ENCODE measurements around the gene BAZ2B.

BAZ2B gene

GRCh38 chr2:159614534-159615366, 1.6 kb downstream of the BAZ2B start:
- DNase-seq = peak; percentile 85

- DNase-seq = peak; percentile 75
Measured at GRCh38 chr2:159613651-159614285, 2.6 kb downstream of the BAZ2B start.

- DNase-seq = no peak
Measured at GRCh38 chr2:159613091-159613490, 3.3 kb downstream of the BAZ2B start.

DNA sequence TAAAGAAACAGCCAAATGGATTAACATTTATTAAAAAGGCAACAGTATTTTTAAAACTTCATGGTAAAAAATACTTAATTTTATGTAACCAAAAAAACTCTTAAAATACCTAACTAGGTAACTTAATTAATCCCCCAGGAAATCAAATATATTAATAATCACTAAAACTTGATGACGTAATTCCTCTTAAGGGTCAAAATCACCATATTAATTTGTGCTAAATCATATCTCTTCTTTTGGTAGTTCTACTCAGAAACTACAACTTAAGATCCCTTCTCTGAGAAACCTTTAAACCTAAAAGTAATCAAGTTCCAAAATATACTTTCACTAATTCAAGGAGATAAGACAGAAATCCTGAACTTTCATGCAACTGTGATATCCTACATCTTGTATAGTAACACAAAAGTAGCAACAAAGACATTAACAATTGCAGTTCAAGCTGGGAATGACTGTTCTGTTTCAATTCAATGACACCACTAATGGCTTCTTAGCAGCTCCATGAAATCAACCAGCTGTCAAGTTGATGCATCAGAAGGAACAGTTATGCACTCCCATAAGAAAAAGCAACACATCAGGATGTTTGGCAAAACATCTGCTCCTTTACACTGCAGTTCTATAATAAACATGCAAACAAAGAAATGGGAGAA, 4.0 kb downstream of the BAZ2B start:
- peak; percentile 60 for DNase-seq

DNA sequence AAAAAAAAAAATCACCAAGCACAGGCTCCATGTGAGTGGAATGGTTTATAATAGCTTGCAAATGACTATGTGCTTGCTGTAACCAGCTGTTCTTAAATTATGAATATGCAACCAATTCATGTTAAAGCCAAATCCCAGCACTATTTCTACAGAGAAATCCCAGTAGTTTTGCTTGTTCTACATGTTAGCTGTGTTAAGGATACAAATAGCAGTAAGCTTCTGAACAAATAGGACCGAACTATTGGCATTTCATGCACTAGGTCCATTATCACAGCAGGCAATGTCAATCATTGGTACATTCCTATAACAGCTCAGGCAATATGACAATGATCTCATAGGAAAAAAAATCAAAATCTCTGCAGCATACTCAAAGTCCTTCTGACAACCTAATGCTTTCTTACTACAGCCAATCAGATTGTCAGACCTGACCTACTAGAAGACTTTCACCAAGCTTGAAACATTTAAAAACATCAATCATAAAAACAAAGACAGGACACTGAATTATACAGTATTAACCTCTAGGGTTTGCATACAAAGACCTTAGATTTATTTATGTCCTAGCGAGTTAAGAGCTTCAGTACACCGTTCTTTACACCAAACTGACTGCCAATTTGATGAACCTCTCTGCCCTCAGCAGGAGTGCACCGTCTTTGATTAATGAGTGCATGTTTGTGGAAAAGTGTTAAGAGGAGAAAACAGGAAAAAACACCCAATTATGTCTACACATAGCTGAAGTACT, 6.4 kb downstream of the BAZ2B start:
- DNase-seq = no peak

GRCh38 chr2:159608723-159609308, 7.5 kb downstream of the BAZ2B start:
- no peak for DNase-seq

GRCh38 chr2:159608108-159608507, 8.2 kb downstream of the BAZ2B start:
- DNase-seq = no peak

GRCh38 chr2:159606287-159606686, 10.1 kb downstream of the BAZ2B start:
- DNase-seq = peak; percentile 32

DNA sequence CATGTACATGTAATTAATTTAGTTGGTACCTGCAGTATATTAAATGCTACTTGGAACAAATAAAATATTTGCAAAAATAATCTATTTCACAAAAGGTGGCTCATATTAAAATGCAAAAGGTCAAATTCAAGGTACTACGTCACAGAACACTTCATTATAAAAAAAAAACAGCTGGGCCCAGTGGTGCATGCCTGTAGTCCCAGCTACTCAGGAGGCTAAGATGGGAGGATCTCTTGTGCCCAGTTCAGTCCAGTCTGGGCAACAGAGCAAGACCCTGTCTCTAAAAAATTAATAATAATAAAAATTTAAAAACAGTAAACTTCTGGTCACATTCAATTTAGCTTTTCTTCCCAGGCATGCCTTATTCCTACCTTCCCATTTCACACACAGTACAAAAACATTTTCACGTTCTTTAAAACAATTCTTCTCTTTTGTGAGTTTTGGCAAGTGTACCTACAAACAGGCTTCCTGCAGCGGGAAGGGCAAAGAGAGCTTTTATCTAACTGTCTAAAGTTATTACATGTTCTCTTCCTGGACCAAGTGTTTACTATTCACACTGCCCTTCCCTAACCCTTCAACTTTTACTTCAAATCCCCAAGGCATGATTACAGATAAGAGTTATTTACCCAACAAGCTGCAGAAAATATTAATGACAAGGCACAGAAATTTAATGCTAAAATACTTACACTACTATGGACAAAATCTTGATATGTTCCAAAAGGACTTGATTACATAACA, 10.7 kb downstream of the BAZ2B start:
- peak; percentile 41 for DNase-seq

- no peak for DNase-seq
Measured at GRCh38 chr2:159604159-159604558, 12.2 kb downstream of the BAZ2B start.

DNA sequence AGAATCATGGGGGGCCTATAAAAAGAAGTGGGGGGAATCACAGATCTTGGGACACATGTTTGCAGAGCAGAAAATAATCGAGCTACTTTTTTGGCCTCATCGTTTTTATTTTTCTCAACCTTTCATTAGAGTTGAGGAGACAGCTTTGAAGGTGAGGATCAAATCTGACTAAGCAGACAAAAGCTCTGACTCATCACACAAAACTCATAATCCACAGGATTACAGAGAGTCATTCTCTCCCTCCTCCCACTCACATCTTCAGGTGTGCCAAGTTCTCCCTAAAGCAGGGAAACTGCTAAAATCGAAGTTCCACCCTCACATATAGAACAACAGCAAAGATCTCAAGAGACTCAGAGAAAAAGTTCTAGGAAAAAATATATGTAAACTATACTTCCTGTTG, 15.6 kb downstream of the BAZ2B start:
- no peak for DNase-seq

- DNase-seq = peak; percentile 68
Measured at GRCh38 chr2:159595410-159596046, 20.8 kb downstream of the BAZ2B start.

DNA sequence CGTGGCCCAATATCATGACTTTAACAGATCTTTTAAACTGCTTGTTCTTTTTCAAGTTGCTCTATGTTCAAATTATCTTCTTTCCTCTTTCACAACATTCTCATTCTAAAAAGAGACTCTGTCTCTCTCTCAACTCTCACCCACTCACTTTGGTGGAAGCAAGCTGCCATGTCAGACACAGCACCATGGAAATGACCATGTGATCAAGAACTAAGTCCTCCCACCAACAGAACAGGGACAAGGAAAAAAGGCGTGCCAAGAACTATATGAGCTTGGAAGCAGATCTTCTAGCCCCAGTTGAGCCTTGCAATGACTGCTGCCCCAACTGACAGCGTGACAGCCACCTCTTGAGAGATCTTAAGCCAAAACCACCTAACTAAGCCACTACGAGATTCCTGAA, 23.9 kb downstream of the BAZ2B start:
- peak; percentile 26 for DNase-seq

- DNase-seq = no peak
Measured at GRCh38 chr2:159591221-159591620, 25.1 kb downstream of the BAZ2B start.

- no peak for DNase-seq
Measured at GRCh38 chr2:159589286-159589685, 27.1 kb downstream of the BAZ2B start.

- DNase-seq = no peak
Measured at GRCh38 chr2:159586034-159586433, 30.3 kb downstream of the BAZ2B start.

DNA sequence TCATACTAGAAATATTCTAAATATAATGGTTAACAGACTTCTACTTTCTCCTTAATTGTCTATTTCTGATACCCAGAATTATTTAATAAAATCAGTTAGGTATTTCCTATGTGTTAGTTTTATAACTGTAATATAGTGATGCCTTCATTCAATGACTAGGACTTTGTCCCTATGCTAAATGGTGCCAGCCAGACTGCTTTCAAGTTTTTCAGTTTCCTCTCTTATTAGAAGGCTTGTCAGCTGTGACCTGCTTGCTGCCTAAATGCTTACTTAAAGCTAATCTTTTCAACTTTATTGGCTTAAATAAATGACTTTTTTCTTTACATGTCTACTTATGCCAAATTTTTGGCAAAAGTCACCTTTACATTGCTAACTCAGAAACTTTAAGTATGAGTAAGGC, 30.7 kb downstream of the BAZ2B start:
- DNase-seq = no peak

DNA sequence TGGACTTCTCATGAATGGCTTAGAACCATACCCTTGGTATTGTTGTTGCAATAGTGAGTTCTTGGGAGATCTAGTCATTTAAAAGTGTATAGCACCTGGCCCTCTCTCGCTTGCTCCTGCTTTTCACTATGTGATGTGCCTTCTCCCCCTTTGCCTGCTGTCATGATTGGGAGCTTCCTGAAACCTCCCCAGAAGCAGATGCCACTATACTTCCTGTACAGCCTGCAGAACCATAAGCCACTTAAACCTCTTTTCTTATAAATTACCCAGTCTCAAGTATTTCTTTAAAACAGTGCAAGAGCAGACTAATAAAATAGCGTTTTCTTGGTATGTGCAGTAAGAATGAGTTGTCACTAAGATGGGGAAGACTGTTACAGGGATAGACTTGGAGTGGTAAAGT, 31.6 kb downstream of the BAZ2B start:
- DNase-seq = no peak

DNA sequence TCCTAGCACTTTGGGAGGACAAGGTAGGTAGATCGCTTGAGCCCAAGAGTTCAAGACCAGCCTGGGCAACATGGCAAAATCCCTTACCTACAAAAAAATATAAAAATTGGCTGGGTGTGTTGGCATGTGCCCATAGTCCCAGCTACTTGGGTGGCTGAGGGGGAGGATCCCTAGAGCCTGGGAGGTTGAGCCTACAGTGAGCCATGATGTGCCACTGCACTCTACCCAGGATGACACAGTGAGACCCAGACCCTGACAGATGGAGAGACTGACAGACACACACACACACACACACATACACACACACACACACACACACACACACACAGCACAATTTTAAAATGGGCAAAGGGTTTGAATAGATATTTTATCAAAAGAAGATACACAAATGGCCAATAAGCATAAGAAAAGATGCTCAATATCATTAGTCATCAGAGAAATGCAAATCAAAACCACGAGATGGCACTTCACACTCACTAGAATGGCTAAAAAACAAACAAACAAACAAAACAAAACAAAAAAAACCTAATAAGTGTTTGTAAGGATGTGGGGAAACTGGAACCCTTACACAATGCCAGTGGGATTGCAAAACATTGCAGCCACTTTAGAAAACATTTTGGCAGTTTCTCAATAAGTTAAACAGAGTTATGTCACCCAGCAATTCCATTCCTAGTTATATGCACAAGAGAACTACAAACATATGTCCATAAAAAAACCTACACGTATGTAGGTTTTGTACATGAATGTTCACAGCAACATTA, 42.3 kb downstream of the BAZ2B start:
- DNase-seq = peak; percentile 57

DNA sequence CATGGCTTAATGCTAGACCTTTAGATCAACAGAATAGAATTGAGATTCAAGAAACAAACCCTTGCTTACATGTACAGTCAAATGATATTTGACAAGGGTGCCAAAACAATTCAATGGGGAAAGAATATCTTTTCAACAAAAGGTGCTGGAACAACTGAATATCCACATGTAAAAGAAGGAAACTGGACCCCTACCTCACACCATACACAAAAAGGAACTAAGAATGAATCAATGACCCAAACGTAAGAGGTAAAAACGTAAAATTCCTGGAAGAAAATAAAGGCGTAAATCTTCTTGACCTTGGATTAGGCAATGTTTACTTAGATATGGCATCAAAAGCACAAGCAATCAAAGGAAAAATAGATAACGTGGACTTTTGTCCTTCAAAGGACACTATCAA, 43.1 kb downstream of the BAZ2B start:
- no peak for DNase-seq

DNA sequence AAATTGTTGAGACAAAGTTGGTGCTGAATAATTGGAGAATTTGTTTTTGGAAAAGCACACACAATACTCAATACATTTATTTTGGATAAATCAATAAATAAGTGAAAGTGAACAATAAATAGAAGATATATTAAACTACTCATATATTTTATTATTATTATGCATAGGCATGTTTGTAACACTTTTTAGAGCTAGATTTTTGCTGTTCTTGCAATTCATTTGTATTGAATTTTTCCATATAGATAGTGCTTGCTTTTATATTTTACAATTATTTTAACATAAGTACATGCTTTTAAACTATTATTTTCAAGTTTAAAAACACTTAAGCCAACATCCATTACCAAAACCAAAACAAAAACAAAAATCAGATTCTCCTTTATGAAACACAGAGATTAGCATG, 43.9 kb downstream of the BAZ2B start:
- no peak for DNase-seq
